GM12878 (cell line): ENCODE results near the gene PRTN3. TPM values are rescaled to one million over a fixed set of nuclear protein-coding genes. Genes with fewer than 3 reads are reported as not detected.

Source experiments
- ATAC-seq: fragments of 200-7000 bp; cut with Tn5 transposase; 3 replicates; pipeline ENCODE4 v1.9.1; 2020; ENCODE audit warnings: mild to moderate bottlenecking, moderate library complexity
- BruUV-seq: library from RNA; stranded (reverse); fragments of 400-500 nt; replicated peaks from 2 replicates; lab custom pipeline; 2021; lab: Mats Ljungman, UMichigan
- CTCF ChIA-PET: fragments of 300-600 bp; sonication (Branson Sonifier 250); formaldehyde crosslinking; extraction: SDS; loops from one replicate; lab custom pipeline; 2021; ENCODE audit warnings: inconsistent platforms; lab: Yijun Ruan, JAX
- POLR2A ChIA-PET: fragments of 350-600 bp; formaldehyde crosslinking; extraction: SDS; loops from one replicate; lab custom pipeline; 2021; ENCODE audit warnings: inconsistent platforms; lab: Charles Lee
- RAD21 ChIA-PET: fragments of 300-600 bp; sonication (Branson Sonifier 250); formaldehyde crosslinking; loops from one replicate; lab custom pipeline; 2023; ENCODE audit warnings: antibody characterized with exemption; ENCODE audit not compliant: unreplicated experiment; lab: Charles Lee
- SMC1A ChIA-PET: fragments of 300-600 bp; sonication (Branson Sonifier 250); formaldehyde crosslinking; loops from one replicate; lab custom pipeline; 2023; ENCODE audit not compliant: unreplicated experiment, uncharacterized antibody; lab: Charles Lee
- DNase-seq: peaks from one replicate; pipeline ENCODE4 v3.0.0-alpha.2; 2011; ENCODE audit warnings: low read depth, low spot score
- FAIRE-seq: peaks from 3 replicates; lab custom pipeline; 2011; peaks lifted over from hg19 to GRCh38; lab: Jason Lieb, UNC
- H2AFZ ChIP-seq: 2 replicates; pipeline ENCODE4 v1.6.0; 2011; ENCODE audit warnings: low read depth, low read length, control low read depth; ENCODE audit not compliant: control insufficient read depth
- H3K27ac ChIP-seq: 2 replicates; pipeline ENCODE4 v1.5.1; 2011; ENCODE audit warnings: control low read depth; ENCODE audit not compliant: control insufficient read depth, insufficient read depth
- H3K27me3 ChIP-seq, 2 experiments: replicated peaks in 1 of 2; 2 replicates each; pipeline versions ENCODE4 v1.6.0 to v1.6.1; 2011; ENCODE audit warnings: low read length in 1 of 2; ENCODE audit not compliant: control insufficient read depth in 2 of 2, insufficient read depth in 2 of 2
- H3K36me3 ChIP-seq, 2 experiments: 2 replicates each; pipeline ENCODE4 v1.5.1; 2011; ENCODE audit warnings: low read length in 1 of 2; ENCODE audit not compliant: control insufficient read depth in 2 of 2, insufficient read depth in 2 of 2
- H3K4me1 ChIP-seq: 2 replicates; pipeline ENCODE4 v1.6.1; 2011; ENCODE audit warnings: mild to moderate bottlenecking, low read length, moderate library complexity, mixed read lengths; ENCODE audit not compliant: control insufficient read depth, insufficient read depth
- H3K4me2 ChIP-seq: 2 replicates; pipeline ENCODE4 v1.6.0; 2011; ENCODE audit warnings: control low read depth; ENCODE audit not compliant: control insufficient read depth, insufficient read depth
- H3K4me3 ChIP-seq: fragments of 200-600 bp; sonication (generic); 2 replicates; pipeline ENCODE4 v1.5.1; 2016
- H3K79me2 ChIP-seq: 2 replicates; pipeline ENCODE4 v1.6.0; 2011; ENCODE audit warnings: low read length; ENCODE audit not compliant: control insufficient read depth, insufficient read depth
- H3K9ac ChIP-seq: 2 replicates; pipeline ENCODE4 v1.8.0; 2011; ENCODE audit warnings: low read length, control low read depth, mixed read lengths; ENCODE audit not compliant: control insufficient read depth, insufficient read depth
- H3K9me3 ChIP-seq: replicated peaks from 3 replicates; pipeline ENCODE4 v1.5.1; 2011; ENCODE audit warnings: mild to moderate bottlenecking, low read length; ENCODE audit not compliant: control insufficient read depth, insufficient read depth
- H4K20me1 ChIP-seq: 2 replicates; pipeline ENCODE4 v1.6.0; 2011; ENCODE audit not compliant: control insufficient read depth, insufficient read depth
- LARP7 ChIP-seq: fragments of 450-650 bp; IDR thresholded peaks from 2 replicates; pipeline ENCODE4 v1.6.1; 2017; ENCODE audit warnings: mild to moderate bottlenecking
- PBX3 ChIP-seq: IDR thresholded peaks from 2 replicates; pipeline ENCODE4 v1.6.1; 2011; ENCODE audit warnings: mild to moderate bottlenecking, low read depth, low read length, moderate library complexity; ENCODE audit not compliant: insufficient replicate concordance
- POLR2A ChIP-seq: IDR thresholded peaks from 2 replicates; pipeline ENCODE4 v1.6.1; 2011; ENCODE audit warnings: low read depth, mild to moderate bottlenecking, low read length
- POLR2AphosphoS5 ChIP-seq: IDR thresholded peaks from 2 replicates; pipeline ENCODE4 v1.6.1; 2011; ENCODE audit warnings: mild to moderate bottlenecking, low read length, inconsistent platforms
- WGBS: methylation state at CpG from one replicate; pipeline ENCODE4 v1.1.6; 2016; ENCODE audit warnings: low lambda C conversion rate; ENCODE audit not compliant: insufficient replicate concordance, insufficient coverage; ENCODE audit errors: missing lambda C conversion rate; 5-methylcytosine and 5-hydroxymethylcytosine counted together
- in situ Hi-C: fragments of 300-500 bp; cut with MboI; formaldehyde crosslinking; loops from 9 replicates; pipeline ENCODE4 v1.14.3; 2018; ENCODE audit warnings: mixed read lengths
- intact Hi-C: fragments of 100-400 bp; cut with micrococcal nuclease; formaldehyde crosslinking; loops from one replicate; pipeline ENCODE4 v1.14.2; 2022; ENCODE audit not compliant: unreplicated experiment
- polyA plus RNA-seq, 11 experiments: library from polyadenylated mRNA; depleted of rRNA in 4 of 11; unstranded in 6 of 11; stranded (reverse) in 5 of 11; fragments of >200 nt; fragmentation: Nextera tagmentation in 4 of 11; fragmentation: Illumina TruSeq in 1 of 11; extraction: Ambion mirVana in 4 of 11; extraction: Trizol in 1 of 11; gene quantifications; 1 replicate in 1 of 11; 2 replicates in 10 of 11; pipeline versions ENCODE4 v1.2.1 to v1.2.3, GENCODE V29; 2011 to 2016; ENCODE audit warnings: inconsistent platforms in 2 of 11, missing spikeins in 2 of 11, low read depth in 1 of 11
- total RNA-seq, 4 experiments: library from RNA; depleted of rRNA in 3 of 4; stranded (reverse); fragments of >200 nt in 3 of 4; fragmentation: Illumina TruSeq in 1 of 4; extraction: Trizol in 1 of 4; gene quantifications; 2 replicates each; pipeline versions ENCODE4 v1.2.1 to v1.2.3, GENCODE V29; 2013 to 2021
- TF ChIP-seq, protein P1 (sequence below): fragments of 450-650 bp; IDR thresholded peaks from 2 replicates; pipeline ENCODE4 v1.6.1; 2017; ENCODE audit warnings: antibody characterized with exemption, mild to moderate bottlenecking, moderate library complexity

PRTN3 gene
- total and polyA plus RNA-seq, 10 of the 15 experiments (the other 5 are each of a cell fraction or from before 2014, with no cell fraction given): 0.08 TPM; not detected in 9

GRCh38 chr19:802498-803098, 38.2 kb upstream of the PRTN3 start:
- Histone ChIP-seq H4K20me1 (peaks cover 38% of the 10 kb centered on the region), H3K4me1 (peaks cover 7% of the 10 kb centered on the region; the same call in 1 of the 2 replicates), H3K4me2 (no peak overlapping the region), H3K4me3 (no peak overlapping the region), H3K79me2 (peaks cover 70% of the 10 kb centered on the region), H3K9ac (no peak overlapping the region), H2AFZ (no peak overlapping the region), H3K9me3 (no peaks in the 10 kb centered on the region)
- ChIA-PET POLR2A (interaction anchor here (0.6 kb wide), 1 partner anchor 453 kb away, joined by 6 read pairs; no protein-coding TSS in a partner anchor), SMC1A (no interaction called here)
- in situ Hi-C loops: no loop called here
- no peak for FAIRE-seq
- no peak for ATAC-seq
- DNase-seq: no peak
- WGBS: 98% methylated on average over 28 of the region's 28 CpGs
- BruUV-seq: no TSS peak
- TF ChIP-seq LARP7: no peak
- TF ChIP-seq POLR2A: peak; percentile 1; the same call in 1 of the 2 replicates
- peak; percentile 7; the same call in 1 of the 2 replicates for TF ChIP-seq POLR2AphosphoS5
- no peak for TF ChIP-seq PBX3
- TF ChIP-seq, all 136 proteins: peak for 2
- intact Hi-C loops: no loop called here
- Histone ChIP-seq H3K27me3 (no peaks in the 10 kb centered on the region), H3K36me3 (peaks cover 23 to 72% of the 10 kb centered on the region in 2 experiments; a peak in 3 of 4 replicates), H3K27ac (no peak overlapping the region)
- ChIA-PET RAD21 (no interaction called here), CTCF (no interaction called here)

- no TSS peak for BruUV-seq
- no peak for ATAC-seq
- Histone ChIP-seq H4K20me1 (peaks cover 38% of the 10 kb centered on the region), H3K4me2 (no peak overlapping the region), H3K27me3 (no peaks in the 10 kb centered on the region), H2AFZ (no peak overlapping the region), H3K79me2 (peaks cover 65% of the 10 kb centered on the region), H3K36me3 (peaks cover 27 to 74% of the 10 kb centered on the region in 2 experiments; a peak in 3 of 4 replicates), H3K4me1 (peaks cover 7% of the 10 kb centered on the region; the same call in 1 of the 2 replicates), H3K27ac (no peak overlapping the region), H3K9ac (no peak overlapping the region), H3K9me3 (no peaks in the 10 kb centered on the region), H3K4me3 (no peak overlapping the region)
- FAIRE-seq: no peak
- SMC1A ChIA-PET: no interaction called here
- RAD21 ChIA-PET: no interaction called here
- intact Hi-C loops: no loop called here
- POLR2A ChIA-PET: interaction anchor here (0.6 kb wide), 1 partner anchor 453 kb away, joined by 6 read pairs; no protein-coding TSS in a partner anchor
- over 99% methylated on average over 17 of the region's 17 CpGs for WGBS
- TF ChIP-seq, protein P1, sequence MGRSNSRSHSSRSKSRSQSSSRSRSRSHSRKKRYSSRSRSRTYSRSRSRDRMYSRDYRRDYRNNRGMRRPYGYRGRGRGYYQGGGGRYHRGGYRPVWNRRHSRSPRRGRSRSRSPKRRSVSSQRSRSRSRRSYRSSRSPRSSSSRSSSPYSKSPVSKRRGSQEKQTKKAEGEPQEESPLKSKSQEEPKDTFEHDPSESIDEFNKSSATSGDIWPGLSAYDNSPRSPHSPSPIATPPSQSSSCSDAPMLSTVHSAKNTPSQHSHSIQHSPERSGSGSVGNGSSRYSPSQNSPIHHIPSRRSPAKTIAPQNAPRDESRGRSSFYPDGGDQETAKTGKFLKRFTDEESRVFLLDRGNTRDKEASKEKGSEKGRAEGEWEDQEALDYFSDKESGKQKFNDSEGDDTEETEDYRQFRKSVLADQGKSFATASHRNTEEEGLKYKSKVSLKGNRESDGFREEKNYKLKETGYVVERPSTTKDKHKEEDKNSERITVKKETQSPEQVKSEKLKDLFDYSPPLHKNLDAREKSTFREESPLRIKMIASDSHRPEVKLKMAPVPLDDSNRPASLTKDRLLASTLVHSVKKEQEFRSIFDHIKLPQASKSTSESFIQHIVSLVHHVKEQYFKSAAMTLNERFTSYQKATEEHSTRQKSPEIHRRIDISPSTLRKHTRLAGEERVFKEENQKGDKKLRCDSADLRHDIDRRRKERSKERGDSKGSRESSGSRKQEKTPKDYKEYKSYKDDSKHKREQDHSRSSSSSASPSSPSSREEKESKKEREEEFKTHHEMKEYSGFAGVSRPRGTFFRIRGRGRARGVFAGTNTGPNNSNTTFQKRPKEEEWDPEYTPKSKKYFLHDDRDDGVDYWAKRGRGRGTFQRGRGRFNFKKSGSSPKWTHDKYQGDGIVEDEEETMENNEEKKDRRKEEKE: no peak
- peak; percentile 44; the same call in 1 of the 2 replicates for TF ChIP-seq POLR2A
- CTCF ChIA-PET: no interaction called here
- in situ Hi-C loops: no loop called here
- no peak for DNase-seq
Measured at GRCh38 chr19:803099-803561, 37.7 kb upstream of the PRTN3 start.
